NCI-H2107 treated with DMSO at 0.1 percent for 48 hours (cell line): ENCODE data around the gene ZMYND15.

Source experiments
- DNase-seq: peaks from one replicate; lab custom pipeline; 2025; ENCODE audit not compliant: unreplicated experiment; lab: John Stamatoyannopoulos, UW

The ZMYND15 gene

DNA sequence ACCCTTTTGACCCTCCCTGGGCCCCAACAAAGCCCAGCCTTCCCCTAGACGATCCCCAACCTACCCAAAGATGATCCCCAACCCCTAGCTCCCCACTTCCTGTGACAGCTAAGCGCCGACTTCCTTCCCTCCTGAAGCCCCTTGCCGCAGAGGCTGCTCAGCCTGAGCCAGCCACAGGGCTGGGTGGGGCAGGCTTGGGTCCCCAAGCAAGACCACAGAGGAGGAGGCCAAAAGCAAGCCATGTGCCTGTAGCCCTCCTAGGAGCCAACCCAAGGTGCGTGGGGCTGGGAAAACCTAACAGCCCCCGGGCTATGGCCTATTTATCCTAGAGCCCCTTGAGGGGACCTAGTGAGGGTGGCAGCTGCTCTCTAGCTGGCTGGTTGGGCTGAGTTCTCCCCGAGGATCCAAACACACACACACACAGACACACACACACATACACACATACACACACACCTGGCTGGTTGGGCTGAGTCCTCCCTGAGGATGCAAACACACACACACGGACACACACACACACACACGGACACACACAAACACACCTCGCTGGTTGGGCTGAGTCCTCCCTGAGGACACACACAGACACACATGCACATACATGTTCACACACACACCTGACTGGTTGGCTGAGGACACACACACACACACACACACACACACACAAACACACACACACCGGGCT is 24.4 kb upstream of the ZMYND15 start:
- no peak for DNase-seq

GRCh38 chr17:4716081-4716480 is 23.6 kb upstream of the ZMYND15 start:
- DNase-seq, result no peak

- DNase-seq, result no peak
Measured at GRCh38 chr17:4717791-4718190, 21.8 kb upstream of the ZMYND15 start.

GRCh38 chr17:4718276-4718675 is 21.4 kb upstream of the ZMYND15 start:
- DNase-seq, result no peak

DNA sequence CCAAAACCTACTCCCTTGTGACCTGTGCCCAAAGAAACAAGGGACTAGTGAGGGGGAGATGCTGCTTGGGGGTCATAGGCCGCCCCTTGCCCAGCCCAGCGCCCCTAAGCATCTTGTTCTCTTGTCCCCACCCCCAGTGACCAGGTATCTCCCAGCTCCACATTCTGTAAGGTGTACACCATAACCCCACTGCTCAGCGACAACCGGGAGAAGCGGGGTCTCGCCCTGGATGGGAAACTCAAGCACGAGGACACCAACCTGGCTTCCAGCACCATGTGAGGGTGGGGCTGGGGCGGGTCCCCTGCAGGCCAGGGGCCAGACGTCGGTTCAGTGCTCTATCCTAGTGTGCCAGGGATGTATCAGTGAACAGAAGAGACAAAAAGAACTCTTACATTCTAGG is 20.5 kb upstream of the ZMYND15 start:
- DNase-seq, result no peak

GRCh38 chr17:4719684-4720221 is 19.9 kb upstream of the ZMYND15 start:
- DNase-seq, result no peak

GRCh38 chr17:4720787-4721186 is 18.8 kb upstream of the ZMYND15 start:
- DNase-seq, result no peak

- DNase-seq, result no peak
Measured at GRCh38 chr17:4721203-4722135, 18.2 kb upstream of the ZMYND15 start.

GRCh38 chr17:4722678-4723240 is 16.9 kb upstream of the ZMYND15 start:
- no peak for DNase-seq

GRCh38 chr17:4724650-4725049 is 15.0 kb upstream of the ZMYND15 start:
- DNase-seq, result no peak

DNA sequence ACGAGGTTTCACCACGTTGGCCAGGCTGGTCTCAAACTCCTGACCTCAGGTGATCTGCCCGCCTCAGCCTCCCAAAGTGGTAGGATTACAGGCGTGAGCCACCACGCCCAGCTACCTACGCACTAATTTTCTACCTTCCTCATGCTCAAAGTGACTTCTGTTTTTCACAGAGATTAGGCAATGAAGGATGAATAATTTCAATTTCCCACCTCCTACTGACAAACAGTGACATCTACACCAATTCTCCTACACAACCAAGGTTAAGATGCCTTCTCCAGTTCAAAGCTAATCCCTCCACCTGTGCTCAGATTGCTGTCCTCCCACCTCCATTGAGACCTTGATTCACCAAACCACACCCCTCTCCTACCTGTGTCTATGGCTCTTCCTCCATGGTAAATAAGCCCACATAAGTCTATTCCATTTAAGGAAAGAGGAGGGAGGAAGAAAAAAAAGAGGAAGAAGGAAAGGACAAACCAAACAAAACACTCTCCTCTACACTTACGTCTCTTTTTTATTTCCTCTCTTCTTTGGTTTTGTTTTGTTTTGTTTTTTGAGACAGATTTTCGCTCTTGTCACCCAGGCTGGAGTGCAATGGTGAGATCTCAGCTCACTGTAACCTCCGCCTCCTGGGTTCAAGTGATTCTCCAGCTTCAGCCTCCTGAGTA is 13.9 kb upstream of the ZMYND15 start:
- DNase-seq, result no peak

DNA sequence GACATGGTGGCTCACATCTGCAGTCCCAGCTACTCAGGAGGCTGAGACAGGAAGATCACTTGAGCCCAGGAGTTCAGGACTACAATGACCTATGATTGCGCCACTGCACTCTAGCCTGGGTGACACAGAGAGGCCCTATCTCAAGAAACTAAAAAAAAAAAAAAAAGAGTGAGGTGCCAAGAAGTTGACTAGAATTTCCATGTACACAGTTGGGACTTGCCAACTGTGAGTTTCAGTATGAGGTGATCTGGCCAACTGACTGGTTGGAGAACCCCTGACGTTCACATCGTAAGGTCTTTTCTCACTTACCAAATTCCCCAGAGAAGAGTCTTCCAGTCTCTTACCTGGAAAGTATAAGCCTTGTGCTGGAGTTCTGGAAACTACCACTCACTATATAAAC is 11.5 kb upstream of the ZMYND15 start:
- no peak for DNase-seq

- DNase-seq, result no peak
Measured at GRCh38 chr17:4733073-4733531, 6.5 kb upstream of the ZMYND15 start.

GRCh38 chr17:4734857-4735475 is 4.7 kb upstream of the ZMYND15 start:
- DNase-seq, result no peak

DNA sequence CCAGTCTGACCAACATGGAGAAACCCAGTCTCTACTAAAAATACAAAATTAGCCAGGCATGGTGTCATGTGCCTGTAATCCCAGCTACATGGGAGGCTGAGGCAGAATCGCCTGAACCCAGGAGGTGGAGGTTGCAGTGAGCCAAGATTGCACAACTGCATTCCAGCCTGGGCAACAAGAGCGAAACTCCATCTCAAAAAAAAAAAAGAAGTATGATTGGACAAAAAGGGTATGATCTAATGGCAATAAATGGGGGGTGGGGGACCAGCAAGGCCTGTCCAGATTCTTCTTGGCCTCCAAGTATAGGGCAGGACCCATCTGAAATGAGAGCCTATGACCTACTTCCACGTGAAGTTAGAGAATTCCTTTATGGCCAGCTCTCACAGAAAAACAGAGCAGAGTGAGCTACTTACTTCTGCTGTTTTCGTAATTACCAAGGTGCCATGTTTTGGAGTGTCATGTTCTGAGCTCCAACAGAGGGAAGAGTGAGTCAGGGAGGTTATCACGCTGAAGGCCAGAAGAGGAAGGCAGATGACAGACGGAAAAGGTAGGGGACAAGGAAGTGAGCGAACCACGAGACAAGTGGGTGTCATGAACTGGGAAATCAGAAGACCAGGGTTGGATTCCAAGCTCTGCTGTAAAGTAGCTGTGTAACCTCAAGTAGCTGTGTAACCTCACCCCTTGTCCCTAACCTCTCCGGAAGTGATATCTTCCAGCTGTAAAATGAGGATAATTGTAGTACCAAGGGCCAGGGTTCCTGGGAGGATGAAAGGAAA is 3.6 kb upstream of the ZMYND15 start:
- DNase-seq, result no peak

DNA sequence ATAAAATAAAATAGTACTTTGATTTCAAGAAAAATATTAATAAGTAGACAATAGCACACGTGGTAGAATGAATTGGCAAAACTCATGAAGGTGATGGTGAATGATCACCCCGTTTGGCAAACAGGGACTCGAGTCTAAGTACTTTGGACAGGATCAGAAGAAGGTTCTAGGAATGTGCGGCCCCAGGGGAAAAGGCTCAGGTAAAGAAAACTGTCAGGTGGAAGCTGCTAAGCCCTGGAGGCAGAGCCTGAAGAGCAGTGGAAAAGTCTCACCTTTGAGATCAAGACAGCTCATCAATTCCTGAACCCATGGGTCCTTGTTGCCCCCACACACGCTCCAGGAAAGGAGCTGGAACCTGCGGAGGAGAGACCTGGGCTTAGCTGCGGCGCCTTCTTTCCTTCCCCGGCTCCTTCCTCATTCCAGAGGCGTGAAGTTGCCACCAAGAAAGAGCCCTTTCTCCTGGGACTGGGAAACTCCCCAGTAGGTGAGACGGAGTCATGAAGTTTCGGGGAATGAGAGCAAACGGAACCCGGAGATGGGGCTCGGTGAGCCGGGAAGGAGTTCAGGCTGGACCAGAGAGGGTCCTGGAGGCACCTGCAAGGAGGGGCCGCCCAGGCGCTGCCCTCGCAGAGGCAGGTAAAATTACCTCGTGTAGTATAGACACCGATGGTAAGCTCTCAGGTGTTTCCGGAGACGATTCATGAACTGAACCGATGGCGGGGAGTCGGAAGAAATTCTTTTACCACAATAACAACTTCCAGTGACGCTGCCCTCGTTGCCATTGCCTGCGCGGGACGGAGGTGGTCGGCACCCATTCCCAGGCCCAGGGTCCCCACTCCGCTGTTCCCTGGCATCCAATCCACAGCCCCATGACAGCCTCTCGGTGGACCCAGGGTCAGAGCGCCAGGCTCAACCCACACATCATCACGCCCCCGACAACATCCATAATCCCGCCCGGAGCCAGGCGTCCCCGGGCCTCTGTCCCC is 1.2 kb upstream of the ZMYND15 start:
- no peak for DNase-seq

DNA sequence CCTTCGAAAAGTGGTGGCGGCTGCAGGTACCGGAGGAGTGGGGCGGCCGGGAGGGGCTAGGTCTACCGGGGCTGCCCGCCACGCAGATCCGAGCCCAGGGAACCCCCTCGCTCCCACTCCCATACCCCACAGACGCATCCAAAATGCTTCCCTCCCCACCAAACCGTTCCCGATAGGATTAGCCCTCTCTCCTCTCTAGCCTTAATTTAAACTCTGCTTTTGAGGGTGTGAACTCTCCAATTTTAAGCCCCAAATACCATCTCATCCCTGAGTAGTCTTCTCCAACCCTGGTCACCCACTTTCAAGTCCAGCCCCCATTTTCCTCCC is 355 bp downstream of the ZMYND15 start:
- no peak for DNase-seq

DNA sequence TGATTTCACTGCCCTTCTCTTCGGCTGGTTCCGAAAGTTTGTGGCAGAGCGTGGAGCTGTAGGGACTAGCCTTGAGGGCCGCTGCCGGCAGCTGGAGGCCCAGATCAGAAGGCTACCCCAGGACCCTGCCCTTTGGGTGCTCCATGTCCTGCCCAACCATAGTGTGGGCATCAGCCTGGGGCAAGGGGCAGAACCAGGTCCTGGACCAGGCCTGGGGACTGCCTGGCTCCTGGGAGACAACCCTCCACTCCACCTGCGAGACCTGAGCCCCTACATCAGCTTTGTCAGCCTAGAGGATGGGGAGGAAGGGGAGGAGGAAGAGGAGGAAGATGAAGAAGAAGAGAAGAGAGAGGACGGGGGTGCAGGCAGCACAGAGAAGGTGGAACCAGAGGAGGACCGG is 951 bp downstream of the ZMYND15 start:
- DNase-seq, result no peak

DNA sequence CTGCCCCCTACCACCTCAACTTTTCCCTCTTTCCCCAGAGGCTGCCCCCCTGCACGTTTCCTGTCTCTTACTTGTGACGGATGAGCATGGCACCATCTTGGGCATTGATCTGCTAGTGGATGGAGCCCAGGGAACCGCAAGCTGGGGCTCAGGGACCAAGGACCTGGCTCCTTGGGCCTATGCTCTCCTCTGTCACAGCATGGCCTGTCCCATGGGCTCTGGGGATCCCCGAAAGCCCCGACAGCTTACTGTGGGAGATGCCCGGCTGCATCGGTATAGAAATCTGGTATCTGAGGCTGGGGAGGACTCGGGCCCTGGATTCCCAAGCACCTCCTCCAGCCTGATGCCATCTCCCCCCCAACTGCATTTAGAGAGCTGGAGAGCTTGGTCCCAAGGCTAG is 1.9 kb downstream of the ZMYND15 start:
- no peak for DNase-seq
